Panc1 (cell line): ENCODE results near the gene UFD1. TPM values are rescaled to one million over a fixed set of nuclear protein-coding genes. Genes with fewer than 3 reads are reported as not detected.

Experiments used
- ATAC-seq: fragments of 200-7000 bp; cut with Tn5 transposase; 2 replicates; pipeline ENCODE4 v1.9.1; 2020; ENCODE audit warnings: mild to moderate bottlenecking, moderate library complexity
- BruUV-seq: library from RNA; stranded (reverse); fragments of 400-500 nt; replicated peaks from 2 replicates; lab custom pipeline; 2021; lab: Mats Ljungman, UMichigan
- CTCF ChIA-PET: fragments of 300-600 bp; sonication (Branson Sonifier 250); formaldehyde crosslinking; loops from one replicate; lab custom pipeline; 2022; ENCODE audit warnings: antibody characterized with exemption; lab: Charles Lee
- POLR2A ChIA-PET: fragments of 300-600 bp; sonication (Branson Sonifier 250); formaldehyde crosslinking; loops from one replicate; lab custom pipeline; 2022; ENCODE audit warnings: antibody characterized with exemption; lab: Charles Lee
- DNase-seq: peaks from one replicate; pipeline ENCODE4 v3.0.0-alpha.2; 2010; ENCODE audit warnings: low read depth, low spot score
- H3K27ac ChIP-seq: 2 replicates; pipeline ENCODE4 v1.5.1; 2011; ENCODE audit warnings: mild to moderate bottlenecking, low read length, inconsistent platforms
- H3K27me3 ChIP-seq: fragments of 200-500 bp; sonication (Bioruptor generic); 2 replicates; pipeline ENCODE4 v1.6.0; 2014; ENCODE audit warnings: low read length, inconsistent platforms; ENCODE audit not compliant: control insufficient read depth, insufficient read depth
- H3K36me3 ChIP-seq: fragments of 200-500 bp; sonication (Bioruptor generic); 2 replicates; pipeline ENCODE4 v1.5.1; 2014; ENCODE audit warnings: inconsistent platforms, mild to moderate bottlenecking, low read length, moderate library complexity; ENCODE audit not compliant: control insufficient read depth, insufficient read depth
- H3K4me1 ChIP-seq: 2 replicates; pipeline ENCODE4 v1.5.1; 2011; ENCODE audit warnings: inconsistent platforms, mild to moderate bottlenecking, low read length, moderate library complexity; ENCODE audit not compliant: control insufficient read depth, insufficient read depth
- H3K4me3 ChIP-seq, 2 experiments: 2 replicates each; pipeline ENCODE4 v1.5.1; 2011 to 2012; ENCODE audit warnings: low read depth in 2 of 2, low read length in 2 of 2, mild to moderate bottlenecking in 2 of 2, inconsistent platforms in 1 of 2, moderate library complexity in 1 of 2
- H3K9me3 ChIP-seq: fragments of 200-500 bp; sonication (Bioruptor generic); 2 replicates; pipeline ENCODE4 v1.5.1; 2014; ENCODE audit warnings: low read depth, mild to moderate bottlenecking, inconsistent platforms, low read length, moderate library complexity; ENCODE audit not compliant: control insufficient read depth, insufficient read depth
- POLR2AphosphoS5 ChIP-seq: IDR thresholded peaks from 2 replicates; pipeline ENCODE4 v1.6.1; 2012; ENCODE audit warnings: mild to moderate bottlenecking, low read depth, low read length, moderate library complexity
- SIN3A ChIP-seq: IDR thresholded peaks from 2 replicates; pipeline ENCODE4 v1.6.1; 2012; ENCODE audit warnings: low read depth, mild to moderate bottlenecking, low read length, moderate library complexity, borderline replicate concordance; ENCODE audit not compliant: insufficient read depth
- TCF7L2 ChIP-seq: IDR thresholded peaks from 2 replicates; pipeline ENCODE4 v1.6.1; 2011; ENCODE audit warnings: mild to moderate bottlenecking, low read depth, low read length, inconsistent platforms
- in situ Hi-C: cut with HindIII; loops from 2 replicates; pipeline ENCODE4 v1.10.0; 2016; ENCODE audit warnings: low sequenced_read_pairs, low pct_unique_long_range_greater_than_20kb
- intact Hi-C: fragments of 100-400 bp; cut with micrococcal nuclease; formaldehyde crosslinking; loops from one replicate; pipeline ENCODE4 v1.10.0; 2022; ENCODE audit not compliant: unreplicated experiment
- total RNA-seq: library from RNA; stranded (reverse); gene quantifications from one replicate; pipeline ENCODE4 v1.2.1, GENCODE V29; 2021; ENCODE audit not compliant: unreplicated experiment
- TF ChIP-seq, protein P1 (sequence below): fragments of 450-650 bp; IDR thresholded peaks from 2 replicates; pipeline ENCODE4 v1.5.1; 2017; ENCODE audit warnings: mild to moderate bottlenecking
- TF ChIP-seq, protein P2 (sequence below), 2 experiments: IDR thresholded peaks; 2 replicates each; pipeline ENCODE4 v1.6.1; 2011 to 2012; ENCODE audit warnings: low read depth in 2 of 2, control low read depth in 1 of 2, low read length in 1 of 2, mild to moderate bottlenecking in 1 of 2, moderate library complexity in 1 of 2; ENCODE audit not compliant: insufficient read depth in 1 of 2

Gene UFD1
- total RNA-seq, 1 experiment from 2014 or later, result 82.8 TPM

DNA sequence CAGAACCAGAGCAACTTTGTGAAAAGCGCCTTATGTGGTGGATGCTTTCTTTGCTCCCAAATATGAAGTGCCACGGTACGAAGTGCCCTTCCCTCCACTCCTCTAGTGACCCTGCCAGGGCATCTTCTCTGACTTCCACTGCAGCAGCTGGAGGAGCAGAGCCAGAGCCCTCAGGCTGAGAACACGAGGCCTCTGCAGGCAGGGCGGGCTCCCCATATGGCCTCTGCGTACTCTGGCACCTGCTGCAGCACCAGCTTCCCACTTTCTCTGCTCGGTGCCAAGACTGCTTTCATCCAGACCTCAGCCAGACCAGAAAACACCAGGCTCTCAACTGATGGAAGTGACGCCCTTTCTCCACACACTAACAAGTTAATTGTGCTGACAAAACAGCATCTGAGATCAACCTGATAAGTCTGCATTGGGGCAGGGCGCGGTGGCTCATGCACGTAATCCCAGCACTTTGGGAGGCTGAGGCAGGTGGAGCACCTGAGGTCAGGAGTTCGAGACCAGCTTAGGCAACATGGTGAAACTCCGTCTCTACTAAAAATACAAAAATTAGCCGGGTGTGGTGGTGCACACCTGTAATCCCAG is 12.8 kb downstream of the UFD1 start:
- BruUV-seq, result no TSS peak
- peaks cover 31% of the 10 kb centered on the region for H3K36me3 ChIP-seq
- ChIA-PET CTCF (interaction anchor here (0.6 kb wide), 1 partner anchor 23 kb away, joined by 4 read pairs; no protein-coding TSS in a partner anchor), POLR2A (interaction anchor here (0.7 kb wide), 1 partner anchor 51 kb away, joined by 4 read pairs; no protein-coding TSS in a partner anchor)
- no peak overlapping the region for H3K4me3 ChIP-seq
- H3K9me3 ChIP-seq, result no peaks in the 10 kb centered on the region
- no peaks in the 10 kb centered on the region for H3K27me3 ChIP-seq
- ATAC-seq (no peak), DNase-seq (no peak)
- TF ChIP-seq POLR2AphosphoS5, result no peak
- TF ChIP-seq, protein P1, sequence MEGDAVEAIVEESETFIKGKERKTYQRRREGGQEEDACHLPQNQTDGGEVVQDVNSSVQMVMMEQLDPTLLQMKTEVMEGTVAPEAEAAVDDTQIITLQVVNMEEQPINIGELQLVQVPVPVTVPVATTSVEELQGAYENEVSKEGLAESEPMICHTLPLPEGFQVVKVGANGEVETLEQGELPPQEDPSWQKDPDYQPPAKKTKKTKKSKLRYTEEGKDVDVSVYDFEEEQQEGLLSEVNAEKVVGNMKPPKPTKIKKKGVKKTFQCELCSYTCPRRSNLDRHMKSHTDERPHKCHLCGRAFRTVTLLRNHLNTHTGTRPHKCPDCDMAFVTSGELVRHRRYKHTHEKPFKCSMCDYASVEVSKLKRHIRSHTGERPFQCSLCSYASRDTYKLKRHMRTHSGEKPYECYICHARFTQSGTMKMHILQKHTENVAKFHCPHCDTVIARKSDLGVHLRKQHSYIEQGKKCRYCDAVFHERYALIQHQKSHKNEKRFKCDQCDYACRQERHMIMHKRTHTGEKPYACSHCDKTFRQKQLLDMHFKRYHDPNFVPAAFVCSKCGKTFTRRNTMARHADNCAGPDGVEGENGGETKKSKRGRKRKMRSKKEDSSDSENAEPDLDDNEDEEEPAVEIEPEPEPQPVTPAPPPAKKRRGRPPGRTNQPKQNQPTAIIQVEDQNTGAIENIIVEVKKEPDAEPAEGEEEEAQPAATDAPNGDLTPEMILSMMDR, result no peak
- no peak for TF ChIP-seq TCF7L2
- TF ChIP-seq, protein P2, sequence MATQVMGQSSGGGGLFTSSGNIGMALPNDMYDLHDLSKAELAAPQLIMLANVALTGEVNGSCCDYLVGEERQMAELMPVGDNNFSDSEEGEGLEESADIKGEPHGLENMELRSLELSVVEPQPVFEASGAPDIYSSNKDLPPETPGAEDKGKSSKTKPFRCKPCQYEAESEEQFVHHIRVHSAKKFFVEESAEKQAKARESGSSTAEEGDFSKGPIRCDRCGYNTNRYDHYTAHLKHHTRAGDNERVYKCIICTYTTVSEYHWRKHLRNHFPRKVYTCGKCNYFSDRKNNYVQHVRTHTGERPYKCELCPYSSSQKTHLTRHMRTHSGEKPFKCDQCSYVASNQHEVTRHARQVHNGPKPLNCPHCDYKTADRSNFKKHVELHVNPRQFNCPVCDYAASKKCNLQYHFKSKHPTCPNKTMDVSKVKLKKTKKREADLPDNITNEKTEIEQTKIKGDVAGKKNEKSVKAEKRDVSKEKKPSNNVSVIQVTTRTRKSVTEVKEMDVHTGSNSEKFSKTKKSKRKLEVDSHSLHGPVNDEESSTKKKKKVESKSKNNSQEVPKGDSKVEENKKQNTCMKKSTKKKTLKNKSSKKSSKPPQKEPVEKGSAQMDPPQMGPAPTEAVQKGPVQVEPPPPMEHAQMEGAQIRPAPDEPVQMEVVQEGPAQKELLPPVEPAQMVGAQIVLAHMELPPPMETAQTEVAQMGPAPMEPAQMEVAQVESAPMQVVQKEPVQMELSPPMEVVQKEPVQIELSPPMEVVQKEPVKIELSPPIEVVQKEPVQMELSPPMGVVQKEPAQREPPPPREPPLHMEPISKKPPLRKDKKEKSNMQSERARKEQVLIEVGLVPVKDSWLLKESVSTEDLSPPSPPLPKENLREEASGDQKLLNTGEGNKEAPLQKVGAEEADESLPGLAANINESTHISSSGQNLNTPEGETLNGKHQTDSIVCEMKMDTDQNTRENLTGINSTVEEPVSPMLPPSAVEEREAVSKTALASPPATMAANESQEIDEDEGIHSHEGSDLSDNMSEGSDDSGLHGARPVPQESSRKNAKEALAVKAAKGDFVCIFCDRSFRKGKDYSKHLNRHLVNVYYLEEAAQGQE (IDR thresholded peaks at IDR 0.05; ENCODE audit: insufficient read depth in 1 of 2, low read depth in 2 of 2, low read length in 1 of 2), result no peak
- TF ChIP-seq SIN3A, result no peak
- in situ Hi-C loops (no loop called here), intact Hi-C loops (no loop called here)
- H3K27ac ChIP-seq, result no peak overlapping the region
- no peaks in the 10 kb centered on the region for H3K4me1 ChIP-seq

DNA sequence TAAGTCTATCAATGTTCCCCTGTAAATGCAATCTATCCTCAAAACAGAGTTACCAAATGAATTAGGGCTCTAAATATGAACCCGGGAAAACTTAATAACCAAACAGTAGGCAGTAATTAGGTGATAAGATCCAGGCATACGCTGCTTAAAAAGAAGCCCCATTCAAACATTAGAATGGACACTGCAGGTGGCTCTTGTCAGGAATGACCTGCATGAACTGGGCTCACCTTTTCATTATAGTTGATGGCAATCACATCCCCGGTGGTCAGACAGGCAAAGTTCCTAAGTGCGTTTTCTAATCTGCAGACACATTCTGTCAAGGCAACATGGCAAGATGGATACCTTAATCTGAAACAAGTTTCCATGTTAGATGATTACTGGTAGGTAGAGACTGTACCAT is 14.0 kb downstream of the UFD1 start:
- no TSS peak for BruUV-seq
- intact Hi-C loops, result no loop called here
- no peak for ATAC-seq
- in situ Hi-C loops, result no loop called here
- Histone ChIP-seq H3K36me3 (peaks cover 29% of the 10 kb centered on the region), H3K4me1 (no peaks in the 10 kb centered on the region), H3K9me3 (no peaks in the 10 kb centered on the region), H3K27ac (no peak overlapping the region), H3K4me3 (no peak overlapping the region), H3K27me3 (no peaks in the 10 kb centered on the region)
- no peak for DNase-seq
- ChIA-PET POLR2A (no interaction called here), CTCF (no interaction called here)
- TF ChIP-seq, protein P2 (IDR thresholded peaks at IDR 0.05; ENCODE audit: insufficient read depth in 1 of 2, low read depth in 2 of 2, low read length in 1 of 2), result no peak
- TF ChIP-seq SIN3A (no peak), TCF7L2 (no peak), POLR2AphosphoS5 (no peak)
- TF ChIP-seq, protein P1, result no peak
